ENCODE data around the gene RND1. TPM values are rescaled to one million over a fixed set of nuclear protein-coding genes. Genes with fewer than 3 reads are reported as not detected.
A peak's percentile ranks its signal among the peaks of the same experiment; 100 is the strongest.

Gene RND1
- total and polyA plus RNA-seq, 2 of the 13 experiments (the other 11 are each of a cell fraction or from before 2014, with no cell fraction given) = 1.8 to 1.9 TPM

- no peak for TF ChIP-seq GMEB1 (CRISPR knock-in tag; IDR thresholded peaks at IDR 0.05; ENCODE audit: borderline replicate concordance)
- no peak for TF ChIP-seq ZNF660 (CRISPR knock-in tag; IDR thresholded peaks at IDR 0.05; ENCODE audit: borderline replicate concordance, low read depth)
- no peak for TF ChIP-seq ZNF740 (CRISPR knock-in tag; IDR thresholded peaks at IDR 0.05)
- TF ChIP-seq PCBP1 (IDR thresholded peaks at IDR 0.05; ENCODE audit: borderline replicate concordance, low read depth, low read length) = no peak
- no peak for TF ChIP-seq RFXANK (CRISPR knock-in tag; IDR thresholded peaks at IDR 0.05)
- no peak for TF ChIP-seq SSRP1 (CRISPR knock-in tag; IDR thresholded peaks at IDR 0.05)
- TF ChIP-seq SALL1 (CRISPR knock-in tag; IDR thresholded peaks at IDR 0.05) = peak; percentile 60
- TF ChIP-seq ZIK1 (CRISPR knock-in tag; IDR thresholded peaks at IDR 0.05; ENCODE audit: borderline replicate concordance, low read depth) = no peak
- TF ChIP-seq ZSCAN21 (CRISPR knock-in tag; IDR thresholded peaks at IDR 0.05; ENCODE audit: borderline replicate concordance) = no peak
- TF ChIP-seq ARID2 (CRISPR knock-in tag; IDR thresholded peaks at IDR 0.05; ENCODE audit: borderline replicate concordance) = no peak; the same call in 1 of the 2 replicates
- TF ChIP-seq ZNF280B (CRISPR knock-in tag; IDR thresholded peaks at IDR 0.05; ENCODE audit: borderline replicate concordance) = no peak
- TF ChIP-seq ZNF619 (CRISPR knock-in tag; IDR thresholded peaks at IDR 0.05) = no peak
- TF ChIP-seq RXRB (CRISPR knock-in tag; IDR thresholded peaks at IDR 0.05; ENCODE audit: borderline replicate concordance) = 0 out of 2 replicates have a peak, but pooled peaks have one; percentile 53
- no peak for TF ChIP-seq CBX1 (IDR thresholded peaks at IDR 0.05; ENCODE audit: low read depth)
- no peak for TF ChIP-seq ZNF333 (CRISPR knock-in tag; IDR thresholded peaks at IDR 0.05; ENCODE audit: borderline replicate concordance)
- TF ChIP-seq NR1H2 (CRISPR knock-in tag; IDR thresholded peaks at IDR 0.05; ENCODE audit: borderline replicate concordance, low read depth) = no peak
- no peak for TF ChIP-seq MATR3 (CRISPR knock-in tag; IDR thresholded peaks at IDR 0.05)
- peak; percentile 73 for TF ChIP-seq SP5 (CRISPR knock-in tag; IDR thresholded peaks at IDR 0.05; ENCODE audit: borderline replicate concordance, low read depth)
- TF ChIP-seq HHEX (CRISPR knock-in tag; IDR thresholded peaks at IDR 0.05) = no peak
- no peak for TF ChIP-seq RBAK (CRISPR knock-in tag; IDR thresholded peaks at IDR 0.05)
- no peak for TF ChIP-seq ZNF768 (CRISPR knock-in tag; IDR thresholded peaks at IDR 0.05)
- no peak for TF ChIP-seq DMTF1 (CRISPR knock-in tag; IDR thresholded peaks at IDR 0.05)
- TF ChIP-seq ZNF75D (CRISPR knock-in tag; IDR thresholded peaks at IDR 0.05; ENCODE audit: borderline replicate concordance) = no peak
- TF ChIP-seq SNAPC5 (CRISPR knock-in tag; IDR thresholded peaks at IDR 0.05; ENCODE audit: borderline replicate concordance) = no peak
Observed at GRCh38 chr12:48883305-48884161, 17.9 kb upstream of the RND1 start (continued).

All from HepG2 (cell line).